HG02610 (cell line): ENCODE results near the gene ZNF331.

Experiments used
- ATAC-seq: cut with Tn5 transposase; IDR thresholded peaks from one replicate; pipeline ENCODE4 v1.9.1; 2021; ENCODE audit warnings: mild to moderate bottlenecking, moderate library complexity; ENCODE audit not compliant: unreplicated experiment

Gene ZNF331

GRCh38 chr19:53555352-53555751 lies 17.4 kb downstream of the ZNF331 start:
- ATAC-seq, result no peak

- no peak for ATAC-seq
These were observed 33.4 kb downstream of the ZNF331 start for GRCh38 chr19:53571339-53571738.

GRCh38 chr19:53576941-53577653 lies 39.2 kb downstream of the ZNF331 start:
- no peak for ATAC-seq

- ATAC-seq, result no peak
These were observed 40.0 kb downstream of the ZNF331 start for GRCh38 chr19:53577968-53578367.

- ATAC-seq, result no peak
These were observed 41.6 kb downstream of the ZNF331 start for GRCh38 chr19:53579518-53579917.

GRCh38 chr19:53580871-53581835 lies 43.2 kb downstream of the ZNF331 start:
- no peak for ATAC-seq

GRCh38 chr19:53581871-53582279 lies 43.9 kb downstream of the ZNF331 start:
- ATAC-seq, result no peak

GRCh38 chr19:53583181-53583580 lies 45.2 kb downstream of the ZNF331 start:
- no peak for ATAC-seq

GRCh38 chr19:53586277-53586691 lies 48.3 kb downstream of the ZNF331 start:
- no peak for ATAC-seq

GRCh38 chr19:53594811-53595509 lies 57.0 kb downstream of the ZNF331 start:
- no peak for ATAC-seq

GRCh38 chr19:53595510-53595867 lies 57.5 kb downstream of the ZNF331 start:
- ATAC-seq, result no peak

- ATAC-seq, result no peak
These were observed 58.1 kb downstream of the ZNF331 start for GRCh38 chr19:53596056-53596455.

- ATAC-seq, result no peak
These were observed 59.1 kb downstream of the ZNF331 start for GRCh38 chr19:53597023-53597422.

- ATAC-seq, result no peak
These were observed 60.4 kb downstream of the ZNF331 start for GRCh38 chr19:53598361-53598760.

GRCh38 chr19:53600217-53600616 lies 62.3 kb downstream of the ZNF331 start:
- no peak for ATAC-seq

- ATAC-seq, result no peak
These were observed 68.1 kb downstream of the ZNF331 start for GRCh38 chr19:53606031-53606430.

GRCh38 chr19:53608381-53608780 lies 70.4 kb downstream of the ZNF331 start:
- ATAC-seq, result no peak

GRCh38 chr19:53612762-53613526 lies 75.0 kb downstream of the ZNF331 start:
- ATAC-seq, result no peak

GRCh38 chr19:53621885-53622740 lies 84.2 kb downstream of the ZNF331 start:
- no peak for ATAC-seq
